RWPE1 (cell line): ENCODE measurements around the gene CNIH1.
A peak's percentile ranks its signal among the peaks of the same experiment; 100 is the strongest.

Experiments used
- CTCF ChIA-PET: fragments of 350-600 bp; sonication (Branson Sonifier 250); formaldehyde crosslinking; extraction: SDS; loops from one replicate; lab custom pipeline; 2021; lab: Yijun Ruan, JAX
- POLR2A ChIA-PET: fragments of 400-600 bp; formaldehyde crosslinking; extraction: SDS; loops from one replicate; lab custom pipeline; 2020; ENCODE audit warnings: antibody characterized with exemption; ENCODE audit not compliant: low non-redundant PET; lab: Yijun Ruan, JAX
- DNase-seq: peaks from one replicate; pipeline ENCODE4 v3.0.0; 2012; ENCODE audit warnings: low spot score
- H3K27ac ChIP-seq: fragments of 450-650 bp; 2 replicates; pipeline ENCODE4 v1.5.1; 2017
- CTCF ChIP-seq: fragments of 450-650 bp; conservative IDR thresholded peaks from 2 replicates; pipeline ENCODE4 v1.5.1; 2017; ENCODE audit warnings: low read depth, mild to moderate bottlenecking

CNIH1 gene

GRCh38 chr14:54488318-54488645 lies 47.1 kb upstream of the CNIH1 start:
- ChIA-PET CTCF (interaction anchor here (0.6 kb wide), 1 partner anchor 22 kb away, joined by 3 read pairs; no protein-coding TSS in a partner anchor), POLR2A (interaction anchor here (0.6 to 1.0 kb wide), 3 partner anchors 21 to 42 kb away, joined by 3 to 4 read pairs (median 3); partner anchors contain the start of gene CGRRF1)
- H3K27ac ChIP-seq, result peak overlapping the region; percentile 99
- TF ChIP-seq CTCF, result no peak
- peak; percentile 35 for DNase-seq

GRCh38 chr14:54487771-54488170 lies 46.6 kb upstream of the CNIH1 start:
- CTCF ChIA-PET, result interaction anchor here (0.9 kb wide), 1 partner anchor 25 kb away, joined by 6 read pairs; no protein-coding TSS in a partner anchor
- DNase-seq, result peak; percentile 64
- no peak for TF ChIP-seq CTCF
- peak overlapping the region; percentile 99 for H3K27ac ChIP-seq
- POLR2A ChIA-PET, result interaction anchor here (0.6 to 1.0 kb wide), 4 partner anchors 22 to 41 kb away, joined by 3 to 4 read pairs (median 3); partner anchors contain the start of gene CGRRF1

GRCh38 chr14:54486685-54487084 lies 45.5 kb upstream of the CNIH1 start:
- H3K27ac ChIP-seq, result peak overlapping the region; percentile 99
- CTCF ChIA-PET, result no interaction called here
- TF ChIP-seq CTCF, result no peak
- DNase-seq, result no peak
- POLR2A ChIA-PET, result no interaction called here

GRCh38 chr14:54483846-54484245 lies 42.7 kb upstream of the CNIH1 start:
- no peak for TF ChIP-seq CTCF
- ChIA-PET CTCF (no interaction called here), POLR2A (no interaction called here)
- DNase-seq, result no peak
- H3K27ac ChIP-seq, result no peak overlapping the region

- ChIA-PET POLR2A (no interaction called here), CTCF (no interaction called here)
- H3K27ac ChIP-seq, result no peak overlapping the region
- no peak for DNase-seq
- no peak for TF ChIP-seq CTCF
Observed at GRCh38 chr14:54483073-54483745, 42.0 kb upstream of the CNIH1 start.

- DNase-seq, result no peak
- TF ChIP-seq CTCF, result no peak
- H3K27ac ChIP-seq, result no peak overlapping the region
- CTCF ChIA-PET, result no interaction called here
- POLR2A ChIA-PET, result no interaction called here
Observed at GRCh38 chr14:54481695-54482094, 40.5 kb upstream of the CNIH1 start.
